Keratinocyte (primary cell): ENCODE measurements around the gene PARP1.

ENCODE experiments used
- CTCF ChIP-seq, 3 experiments: IDR thresholded peaks in 1 of 3; conservative IDR thresholded peaks in 1 of 3; optimal IDR thresholded peaks in 1 of 3; 2 replicates in 2 of 3; 3 replicates in 1 of 3; pipeline versions ENCODE3 to v1.5.1; 2011; ENCODE audit warnings: low read length in 3 of 3, mild to moderate bottlenecking in 3 of 3, moderate library complexity in 2 of 3, control low read depth in 1 of 3, inconsistent platforms in 1 of 3; ENCODE audit not compliant: insufficient read depth in 2 of 3; ENCODE audit errors: extremely low read depth in 1 of 3
- EZH2 ChIP-seq: IDR thresholded peaks from one replicate; pipeline ENCODE4 v1.6.1; 2012; ENCODE audit warnings: inconsistent platforms, mild to moderate bottlenecking, low read length, moderate library complexity

- TF ChIP-seq EZH2 (no peak), CTCF (optimal IDR thresholded peaks at IDR 0.05 in 1 of 3, IDR thresholded peaks at IDR 0.05 in 1 of 3, conservative IDR thresholded peaks at IDR 0.05 in 1 of 3; ENCODE audit: extremely low read depth in 1 of 3, insufficient read depth in 2 of 3, low read length in 3 of 3) (no peak)
Observed at GRCh38 chr1:226453015-226453704, 45.3 kb upstream of the PARP1 start.
